T-helper 1 cell treated with Interleukin-12 subunit alpha and Interleukin-12 subunit beta and Interleukin-4 antibody, amounts not matched to agents 30 μg/mL and 1 μg/mL, for 36 hours (primary cell): Measurements from ENCODE around the gene SLPI.

Experiments used
- H3K27ac Mint-ChIP-seq: one replicate; pipeline ENCODE4 v1.8.0; 2021; ENCODE audit warnings: mild to moderate bottlenecking, mixed read lengths
- H3K27me3 Mint-ChIP-seq: one replicate; pipeline ENCODE4 v1.8.0; 2021; ENCODE audit warnings: low read depth, mixed read lengths
- H3K36me3 Mint-ChIP-seq: one replicate; pipeline ENCODE4 v1.8.0; 2021; ENCODE audit warnings: low read depth, mixed read lengths
- H3K4me1 Mint-ChIP-seq: one replicate; pipeline ENCODE4 v1.8.0; 2021; ENCODE audit warnings: low read depth, mixed read lengths
- H3K4me3 Mint-ChIP-seq: one replicate; pipeline ENCODE4 v1.8.0; 2021; ENCODE audit warnings: mild to moderate bottlenecking, moderate library complexity, mixed read lengths
- H3K9me3 Mint-ChIP-seq: one replicate; pipeline ENCODE4 v1.8.0; 2021; ENCODE audit warnings: mixed read lengths

SLPI gene

GRCh38 chr20:45218124-45218523 is 36.2 kb downstream of the SLPI start:
- Mint-ChIP-seq H3K36me3 (no peaks in the 10 kb centered on the region), H3K4me3 (no peak overlapping the region), H3K9me3 (no peaks in the 10 kb centered on the region), H3K27ac (no peak overlapping the region), H3K27me3 (peaks cover 33% of the 10 kb centered on the region), H3K4me1 (no peaks in the 10 kb centered on the region)

GRCh38 chr20:45212836-45213235 is 41.5 kb downstream of the SLPI start:
- Mint-ChIP-seq H3K36me3 (no peaks in the 10 kb centered on the region), H3K27ac (no peak overlapping the region), H3K4me3 (no peak overlapping the region), H3K27me3 (peaks cover 18% of the 10 kb centered on the region), H3K4me1 (no peaks in the 10 kb centered on the region), H3K9me3 (no peaks in the 10 kb centered on the region)

- Mint-ChIP-seq H3K27ac (no peak overlapping the region), H3K4me1 (no peaks in the 10 kb centered on the region)
Measured at GRCh38 chr20:45211569-45212474, 42.5 kb downstream of the SLPI start.

GRCh38 chr20:45209924-45210323 is 44.4 kb downstream of the SLPI start:
- Mint-ChIP-seq H3K4me3 (no peak overlapping the region), H3K27me3 (peaks cover 33% of the 10 kb centered on the region), H3K9me3 (no peaks in the 10 kb centered on the region), H3K27ac (no peak overlapping the region), H3K36me3 (no peaks in the 10 kb centered on the region), H3K4me1 (no peaks in the 10 kb centered on the region)

More at GRCh38 chr20:45211569-45212474, 42.5 kb downstream of the SLPI start:
- H3K27me3 Mint-ChIP-seq, result peaks cover 20% of the 10 kb centered on the region
- no peak overlapping the region for H3K4me3 Mint-ChIP-seq
- H3K36me3 Mint-ChIP-seq, result no peaks in the 10 kb centered on the region
- no peaks in the 10 kb centered on the region for H3K9me3 Mint-ChIP-seq

- Mint-ChIP-seq H3K9me3 (no peaks in the 10 kb centered on the region), H3K27me3 (peaks cover 33% of the 10 kb centered on the region), H3K4me3 (no peak within 1 kb of the TSS)
Measured at GRCh38 chr20:45206725-45207124, 47.6 kb downstream of the SLPI start, which contains the start of gene SEMG1. SEMG1 (plus strand) TSS chr20:45207033; CDS start chr20:45207054, 21 bp downstream.

More at GRCh38 chr20:45206725-45207124, 47.6 kb downstream of the SLPI start, which contains the start of gene SEMG1:
- Mint-ChIP-seq H3K4me1 (no peaks in the 10 kb centered on the region), H3K27ac (no peak within 1 kb of the TSS), H3K36me3 (no peaks in the 10 kb centered on the region)
